ENCODE data around the gene TBC1D22A.

GRCh38 chr22:47084226-47084625 lies 321.8 kb downstream of the TBC1D22A start:
- TF ChIP-seq CTCF (IDR thresholded peaks at IDR 0.05) (no peak), POLR2A (IDR thresholded peaks at IDR 0.05) (no peak)

Data from Peyer's patch (tissue), 4 donors.